NT2/D1 (cell line): ENCODE data around the gene KDM4B.

Source experiments
- DNase-seq: peaks from one replicate; pipeline ENCODE4 v3.0.0-alpha.2; 2011; ENCODE audit warnings: low read depth, low spot score
- H3K27me3 ChIP-seq: 2 replicates; pipeline ENCODE4 v1.6.0; 2011; ENCODE audit warnings: mild to moderate bottlenecking; ENCODE audit not compliant: insufficient read length, insufficient read depth
- H3K36me3 ChIP-seq: 2 replicates; pipeline ENCODE4 v1.6.1; 2011; ENCODE audit warnings: mild to moderate bottlenecking, low read length, mixed read lengths; ENCODE audit not compliant: insufficient read depth, insufficient read length
- H3K4me1 ChIP-seq: 2 replicates; pipeline ENCODE4 v1.5.1; 2011; ENCODE audit not compliant: insufficient read depth, insufficient read length
- H3K4me3 ChIP-seq: 2 replicates; pipeline ENCODE4 v1.5.1; 2011; ENCODE audit warnings: low read depth; ENCODE audit not compliant: insufficient read length
- H3K9ac ChIP-seq: 2 replicates; pipeline ENCODE4 v1.6.0; 2011; ENCODE audit warnings: low read depth; ENCODE audit not compliant: insufficient read length
- H3K9me3 ChIP-seq: 2 replicates; pipeline ENCODE4 v1.5.1; 2011; ENCODE audit warnings: mild to moderate bottlenecking, low read length; ENCODE audit not compliant: insufficient read depth
- SUZ12 ChIP-seq: IDR thresholded peaks from 2 replicates; pipeline ENCODE4 v1.6.1; 2011; ENCODE audit not compliant: insufficient read length, insufficient read depth; ENCODE audit errors: extremely low read depth
- YY1 ChIP-seq: IDR thresholded peaks from 2 replicates; pipeline ENCODE4 v1.6.1; 2011; ENCODE audit not compliant: insufficient read length, insufficient read depth
- ZNF274 ChIP-seq: IDR thresholded peaks from 2 replicates; pipeline ENCODE4 v1.6.1; 2011; ENCODE audit warnings: mild to moderate bottlenecking, low read depth, low read length

KDM4B gene

DNA sequence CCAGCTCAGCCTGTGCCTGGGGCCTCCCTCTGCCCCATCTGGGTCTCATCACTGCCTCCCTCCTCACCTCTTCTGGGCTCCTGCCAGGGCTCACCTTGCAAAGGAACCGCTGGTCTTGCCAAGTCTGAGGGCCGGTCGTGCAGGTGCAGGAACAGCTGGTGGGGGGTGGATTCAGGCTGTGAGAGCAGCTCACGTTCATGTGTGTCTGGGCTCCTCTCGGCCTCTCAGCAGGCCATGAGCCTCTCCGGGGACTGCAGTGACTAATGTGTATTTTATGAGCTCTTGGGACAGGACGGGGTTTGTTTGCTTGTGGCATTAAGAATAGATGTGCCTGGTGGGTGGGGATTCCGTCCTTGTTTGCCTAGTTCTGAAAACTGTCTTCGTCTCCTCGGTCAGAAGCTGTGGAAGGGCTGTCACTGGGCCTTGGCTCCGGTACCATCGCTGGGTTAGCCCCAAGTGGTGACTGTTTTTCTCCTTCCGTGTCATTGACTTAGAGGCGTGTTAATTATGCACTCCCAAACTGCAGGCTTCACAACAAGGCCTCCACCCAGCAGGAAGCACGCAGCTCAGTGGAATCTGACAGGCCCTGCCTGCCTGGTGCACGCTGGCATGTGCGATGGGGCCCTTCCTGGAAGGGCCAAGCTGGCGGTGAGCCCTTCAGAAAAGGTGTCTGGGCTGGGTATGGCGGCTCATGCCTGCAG, 77.6 kb downstream of the KDM4B start:
- TF ChIP-seq SUZ12 = no peak
- DNase-seq = no peak
- Histone ChIP-seq H3K27me3 (no peaks in the 10 kb centered on the region), H3K9ac (no peak overlapping the region), H3K36me3 (peaks cover 58% of the 10 kb centered on the region), H3K4me3 (no peak overlapping the region), H3K4me1 (peaks cover 28% of the 10 kb centered on the region), H3K9me3 (no peaks in the 10 kb centered on the region)

DNA sequence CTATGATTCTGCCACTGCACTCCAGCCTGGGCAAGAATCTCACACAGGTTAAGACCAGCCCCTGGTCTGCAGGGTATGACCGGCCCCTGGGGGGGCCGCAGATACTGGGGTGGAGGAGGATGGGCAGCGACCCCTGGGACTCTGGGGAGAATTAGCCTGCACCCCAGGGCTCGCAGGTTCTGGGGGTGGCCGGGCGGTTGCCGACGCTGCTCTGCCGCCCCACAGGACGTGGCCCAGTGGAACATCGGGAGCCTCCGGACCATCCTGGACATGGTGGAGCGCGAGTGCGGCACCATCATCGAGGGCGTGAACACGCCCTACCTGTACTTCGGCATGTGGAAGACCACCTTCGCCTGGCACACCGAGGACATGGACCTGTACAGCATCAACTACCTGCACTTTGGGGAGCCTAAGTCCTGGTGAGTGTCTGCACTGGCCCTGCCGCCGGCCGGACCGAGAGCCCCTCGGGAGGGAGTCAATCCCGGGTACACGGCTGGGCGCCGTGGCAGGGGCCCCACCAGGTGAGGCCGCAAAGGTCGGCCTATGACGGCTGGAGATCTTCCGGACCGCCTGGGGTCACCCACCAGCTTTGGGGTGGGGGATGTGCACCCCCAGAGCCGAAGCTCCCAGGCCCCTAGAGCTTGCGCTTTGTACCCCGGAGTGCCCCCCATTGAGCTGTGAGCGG, 78.5 kb downstream of the KDM4B start:
- TF ChIP-seq SUZ12 (no peak), ZNF274 (no peak), YY1 (no peak)
- Histone ChIP-seq H3K36me3 (peaks cover 54% of the 10 kb centered on the region), H3K27me3 (no peaks in the 10 kb centered on the region), H3K4me1 (peaks cover 24% of the 10 kb centered on the region), H3K9me3 (no peaks in the 10 kb centered on the region), H3K4me3 (no peak overlapping the region), H3K9ac (peak overlapping the region; percentile 21)
- DNase-seq = no peak

DNA sequence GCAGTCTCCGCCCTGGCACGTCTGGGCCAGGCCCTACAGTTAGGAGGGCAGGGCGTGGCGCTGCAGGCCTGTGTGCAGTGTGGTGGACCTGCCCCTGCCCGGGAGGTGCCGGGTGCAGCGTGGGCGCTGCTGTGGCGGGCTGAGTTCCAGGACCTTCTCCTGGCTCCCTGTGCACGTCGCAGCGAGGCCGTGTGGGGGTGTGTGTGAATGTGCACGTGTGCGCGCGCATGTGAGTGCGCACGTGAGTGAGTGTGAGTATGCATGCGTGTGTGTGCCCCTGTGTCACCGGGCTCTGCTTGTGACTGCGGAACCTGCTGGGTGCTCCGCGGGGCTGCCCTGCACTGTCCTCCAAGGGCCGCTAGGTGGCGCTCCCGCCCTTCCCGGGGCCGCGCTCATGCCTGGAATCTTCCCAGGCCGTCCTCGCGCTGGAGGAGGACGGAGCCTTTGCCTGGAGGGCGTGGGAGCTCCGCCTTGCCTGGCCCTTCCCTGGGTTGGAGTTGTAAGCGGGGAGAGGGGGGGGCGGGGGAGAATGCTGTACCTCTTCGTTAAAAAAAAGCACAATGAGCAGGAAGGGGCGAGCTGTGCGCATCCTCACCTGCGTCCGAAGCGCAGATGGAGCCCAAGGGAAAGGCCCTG, 79.3 kb downstream of the KDM4B start:
- H3K9ac ChIP-seq = peak overlapping the region; percentile 82
- no peak overlapping the region for H3K4me3 ChIP-seq
- peaks cover 25% of the 10 kb centered on the region for H3K4me1 ChIP-seq
- no peaks in the 10 kb centered on the region for H3K9me3 ChIP-seq
- DNase-seq = peak; percentile 80
- no peaks in the 10 kb centered on the region for H3K27me3 ChIP-seq
- H3K36me3 ChIP-seq = peaks cover 53% of the 10 kb centered on the region
- TF ChIP-seq YY1 (no peak), SUZ12 (no peak), ZNF274 (no peak)

DNA sequence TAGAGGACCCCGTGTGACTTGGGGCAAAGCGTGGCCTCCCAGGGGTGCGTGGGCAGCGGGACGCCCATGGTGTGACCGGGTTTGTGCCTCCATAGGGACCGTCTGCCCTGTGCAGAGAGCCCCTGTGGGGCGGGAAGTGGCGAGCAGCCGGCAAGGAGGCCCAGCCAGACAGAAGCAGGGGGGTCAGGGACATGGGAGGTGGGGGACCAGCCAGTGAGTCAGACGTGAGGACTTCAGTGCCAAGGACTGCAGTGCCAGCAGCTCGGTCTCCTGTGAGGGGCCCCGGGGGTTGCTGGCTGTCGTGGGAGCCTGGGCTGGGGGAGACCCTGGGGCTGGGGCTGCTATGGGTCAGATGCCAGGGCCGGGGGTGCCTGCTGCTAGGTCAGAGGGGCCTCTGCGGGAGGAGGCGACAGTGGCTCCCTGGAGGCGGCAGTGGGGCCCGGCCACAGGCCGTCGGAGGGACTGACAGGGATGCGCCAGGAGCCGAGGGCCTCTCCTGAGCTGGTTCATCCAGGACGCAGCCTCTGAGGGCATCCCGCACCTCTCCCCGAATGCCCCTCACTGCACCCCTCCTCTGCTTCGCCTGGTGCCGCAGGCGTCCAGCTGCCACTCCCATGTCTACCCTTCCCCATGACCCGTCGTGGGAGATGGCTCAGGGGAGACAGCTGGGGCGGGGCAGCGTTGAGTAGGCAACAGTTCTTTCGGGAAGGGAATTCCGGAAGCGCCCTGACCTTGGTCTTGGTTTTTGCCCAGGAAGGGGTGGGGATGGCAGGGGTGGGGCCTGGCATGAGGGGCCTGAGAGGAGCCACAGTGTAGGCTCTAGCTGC, 80.0 kb downstream of the KDM4B start:
- no peak for DNase-seq
- Histone ChIP-seq H3K4me1 (peaks cover 25% of the 10 kb centered on the region), H3K36me3 (peaks cover 53% of the 10 kb centered on the region), H3K9ac (peak overlapping the region; percentile 82), H3K4me3 (no peak overlapping the region), H3K27me3 (no peaks in the 10 kb centered on the region), H3K9me3 (no peaks in the 10 kb centered on the region)
- no peak for TF ChIP-seq SUZ12
- TF ChIP-seq YY1 = no peak
- TF ChIP-seq ZNF274 = no peak

DNA sequence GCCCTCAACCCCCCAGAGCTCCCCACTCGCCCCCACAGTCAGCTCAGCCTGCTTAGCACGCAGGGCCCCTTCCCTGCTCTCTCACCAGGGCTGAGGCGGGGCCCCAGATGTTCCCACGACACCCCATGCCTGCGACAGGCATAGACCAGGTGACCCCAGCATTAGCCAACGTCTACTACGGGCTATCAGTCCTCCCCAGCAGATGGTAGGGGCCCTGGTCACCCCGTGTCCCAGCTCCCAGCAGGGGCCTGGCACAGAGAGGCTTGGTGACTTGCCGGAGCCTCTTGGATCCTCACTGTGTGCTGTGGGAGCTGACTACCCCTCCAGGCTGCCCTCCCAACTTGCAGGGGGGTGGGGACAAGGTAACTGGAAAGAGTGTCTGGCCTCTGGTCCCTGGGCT, 80.6 kb downstream of the KDM4B start:
- Histone ChIP-seq H3K36me3 (peaks cover 59% of the 10 kb centered on the region), H3K9me3 (no peaks in the 10 kb centered on the region), H3K4me3 (no peak overlapping the region), H3K4me1 (peaks cover 25% of the 10 kb centered on the region), H3K9ac (no peak overlapping the region), H3K27me3 (no peaks in the 10 kb centered on the region)
- DNase-seq = no peak
- TF ChIP-seq SUZ12 (no peak), ZNF274 (no peak), YY1 (no peak)

DNA sequence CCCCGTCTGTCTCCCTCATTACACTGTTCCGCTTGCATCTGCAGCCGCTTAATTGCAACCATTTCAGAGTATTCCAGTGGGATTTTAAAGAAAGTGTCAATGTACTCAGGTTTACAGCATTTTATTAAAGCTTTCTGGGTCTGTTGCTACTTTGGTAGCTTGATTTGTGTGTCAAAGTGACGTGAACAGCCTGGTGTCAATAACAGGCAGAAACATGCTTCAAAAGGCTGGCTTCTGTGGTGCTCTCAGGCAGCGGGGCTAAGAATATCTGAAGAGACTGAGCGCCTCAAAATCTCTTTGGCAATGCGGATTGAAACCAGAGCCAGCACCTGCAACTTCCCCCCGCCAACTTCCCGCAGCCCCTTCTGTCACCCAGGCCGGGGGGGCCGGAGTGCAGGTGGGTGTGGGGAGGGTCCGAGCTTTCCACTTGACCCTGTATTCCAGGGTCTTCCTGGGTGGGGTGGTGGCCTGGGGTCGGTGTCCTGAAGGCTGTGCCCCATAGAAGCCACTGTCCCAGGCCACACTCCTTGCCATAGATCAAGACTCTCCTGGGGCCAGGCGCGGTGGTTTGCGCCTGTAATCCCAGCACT, 81.2 kb downstream of the KDM4B start:
- Histone ChIP-seq H3K36me3 (peaks cover 61% of the 10 kb centered on the region), H3K27me3 (no peaks in the 10 kb centered on the region), H3K9me3 (no peaks in the 10 kb centered on the region), H3K4me1 (peaks cover 22% of the 10 kb centered on the region), H3K4me3 (no peak overlapping the region), H3K9ac (no peak overlapping the region)
- DNase-seq = no peak
- TF ChIP-seq SUZ12 (no peak), YY1 (no peak), ZNF274 (no peak)
